KMS-11 (cell line): ENCODE results near the gene SUPT20H.

Source experiments
- H2AFZ ChIP-seq: fragments of 200-600 bp; sonication (generic); 2 replicates; pipeline ENCODE4 v1.6.1; 2016; ENCODE audit warnings: antibody characterized with exemption, mixed run types, low read depth
- H3K27ac ChIP-seq: fragments of 200-600 bp; sonication (generic); 2 replicates; pipeline ENCODE4 v1.6.1; 2016; ENCODE audit warnings: mild to moderate bottlenecking, mixed run types
- H3K27me3 ChIP-seq: fragments of 200-600 bp; sonication (generic); 2 replicates; pipeline ENCODE4 v1.6.1; 2017; ENCODE audit warnings: mild to moderate bottlenecking, low read depth, mixed run types, moderate library complexity; ENCODE audit not compliant: insufficient read depth
- H3K36me3 ChIP-seq: fragments of 200-600 bp; sonication (generic); 2 replicates; pipeline ENCODE4 v1.6.1; 2017; ENCODE audit warnings: mild to moderate bottlenecking, mixed run types; ENCODE audit not compliant: insufficient read depth
- H3K4me1 ChIP-seq: fragments of 200-600 bp; sonication (generic); 2 replicates; pipeline ENCODE4 v1.6.1; 2016; ENCODE audit warnings: mild to moderate bottlenecking, low read depth, mixed run types; ENCODE audit not compliant: poor library complexity, severe bottlenecking
- H3K4me2 ChIP-seq: fragments of 200-600 bp; sonication (generic); 2 replicates; pipeline ENCODE4 v1.7.0; 2016; ENCODE audit warnings: mild to moderate bottlenecking, mixed run types
- H3K4me3 ChIP-seq: fragments of 200-600 bp; sonication (generic); IDR thresholded peaks from 2 replicates; pipeline ENCODE4 v1.6.1; 2017; ENCODE audit warnings: low read depth, low read length, mixed read lengths; ENCODE audit not compliant: insufficient read depth
- H3K79me2 ChIP-seq: fragments of 200-600 bp; sonication (generic); 2 replicates; pipeline ENCODE4 v1.6.1; 2016; ENCODE audit warnings: low read depth, mixed run types; ENCODE audit not compliant: insufficient read depth
- H3K9ac ChIP-seq: fragments of 200-600 bp; sonication (generic); 2 replicates; pipeline ENCODE4 v1.6.1; 2016; ENCODE audit warnings: mild to moderate bottlenecking, mixed run types
- H4K20me1 ChIP-seq: fragments of 200-600 bp; sonication (generic); 2 replicates; pipeline ENCODE4 v1.6.1; 2016; ENCODE audit warnings: mild to moderate bottlenecking, mixed run types; ENCODE audit not compliant: insufficient read depth
- CTCF ChIP-seq: fragments of 200-600 bp; sonication (generic); conservative IDR thresholded peaks from 2 replicates; pipeline ENCODE4 v1.6.1; 2017; ENCODE audit warnings: low read depth, mild to moderate bottlenecking, antibody characterized with exemption, low read length, moderate library complexity, mixed read lengths

The SUPT20H gene

DNA sequence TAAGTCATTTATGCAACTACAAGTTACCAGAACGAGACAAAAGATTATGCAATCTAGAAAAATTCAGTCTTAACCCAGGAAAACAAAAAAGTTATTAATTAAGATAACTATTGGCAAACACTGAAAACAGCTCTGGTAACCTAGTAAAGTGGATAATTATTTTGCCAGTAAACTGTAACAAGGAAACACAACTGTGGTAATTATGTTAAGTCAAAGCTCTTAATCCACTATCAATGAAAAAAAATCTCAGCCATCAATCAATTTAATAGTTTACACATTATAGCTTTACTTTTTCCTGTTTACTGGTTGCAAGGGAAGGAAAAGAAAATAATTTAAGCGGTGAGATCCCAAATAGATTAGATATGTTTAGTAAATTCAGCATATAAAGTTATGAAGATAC, 47.7 kb downstream of the SUPT20H start:
- H3K4me1 ChIP-seq: no peaks in the 10 kb centered on the region
- no peak for TF ChIP-seq CTCF
- H3K27ac ChIP-seq: no peak overlapping the region
- H3K4me3 ChIP-seq: no peak overlapping the region
- no peaks in the 10 kb centered on the region for H4K20me1 ChIP-seq
- no peaks in the 10 kb centered on the region for H3K27me3 ChIP-seq
- H3K36me3 ChIP-seq: no peaks in the 10 kb centered on the region
- no peak overlapping the region for H2AFZ ChIP-seq
- H3K79me2 ChIP-seq: no peaks in the 10 kb centered on the region
- H3K4me2 ChIP-seq: no peak overlapping the region
- H3K9ac ChIP-seq: no peak overlapping the region

- H4K20me1 ChIP-seq: no peaks in the 10 kb centered on the region
- TF ChIP-seq CTCF: no peak
- no peaks in the 10 kb centered on the region for H3K79me2 ChIP-seq
- no peak overlapping the region for H2AFZ ChIP-seq
- H3K4me3 ChIP-seq: no peak overlapping the region
- no peak overlapping the region for H3K9ac ChIP-seq
- no peaks in the 10 kb centered on the region for H3K4me1 ChIP-seq
- no peak overlapping the region for H3K27ac ChIP-seq
- H3K36me3 ChIP-seq: no peaks in the 10 kb centered on the region
- H3K4me2 ChIP-seq: no peak overlapping the region
- no peaks in the 10 kb centered on the region for H3K27me3 ChIP-seq
Measured at GRCh38 chr13:37011002-37011401, 48.5 kb downstream of the SUPT20H start.

DNA sequence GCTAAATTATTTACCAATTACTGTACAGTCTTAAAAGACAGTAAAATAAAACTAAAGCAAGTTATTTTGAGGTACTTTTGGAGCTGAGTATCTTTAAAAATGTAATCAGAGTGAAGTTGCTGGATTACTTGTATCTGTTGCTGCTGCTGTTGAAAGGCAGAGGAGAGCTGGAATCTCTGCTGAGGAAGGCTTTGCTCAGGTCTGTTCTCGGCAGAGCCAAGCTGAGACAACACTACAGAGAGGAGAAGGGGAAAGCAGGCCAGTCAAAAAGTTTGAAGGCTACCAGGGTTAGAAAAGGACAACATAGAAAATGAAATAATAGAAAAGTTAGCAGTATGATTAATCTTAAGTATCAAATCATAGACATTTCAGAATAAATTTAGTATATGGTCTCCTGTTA, 49.1 kb downstream of the SUPT20H start:
- no peaks in the 10 kb centered on the region for H3K4me1 ChIP-seq
- TF ChIP-seq CTCF: no peak
- H3K9ac ChIP-seq: no peak overlapping the region
- no peak overlapping the region for H3K4me3 ChIP-seq
- no peaks in the 10 kb centered on the region for H3K36me3 ChIP-seq
- H3K27ac ChIP-seq: no peak overlapping the region
- no peaks in the 10 kb centered on the region for H4K20me1 ChIP-seq
- no peak overlapping the region for H2AFZ ChIP-seq
- no peaks in the 10 kb centered on the region for H3K27me3 ChIP-seq
- H3K79me2 ChIP-seq: no peaks in the 10 kb centered on the region
- H3K4me2 ChIP-seq: no peak overlapping the region

DNA sequence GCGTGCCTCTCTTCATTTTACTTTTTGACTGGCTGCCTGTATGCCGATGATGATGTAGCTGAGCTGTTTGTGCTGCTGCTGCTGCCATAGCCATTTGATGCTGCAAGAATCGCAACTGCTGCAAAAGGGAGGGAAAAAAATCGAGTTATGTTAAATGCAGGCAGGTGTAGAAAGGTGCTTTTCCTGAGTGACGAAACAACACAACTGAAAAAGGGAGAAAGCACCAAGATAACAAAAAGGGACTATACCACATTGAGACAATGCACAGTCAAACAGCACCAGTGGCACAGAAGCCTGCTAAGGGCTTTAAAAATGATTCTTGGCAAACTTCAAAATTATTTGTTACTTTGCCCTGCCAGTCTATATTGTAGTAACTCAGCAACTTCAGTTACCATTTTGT, 49.8 kb downstream of the SUPT20H start:
- Histone ChIP-seq H3K4me1 (no peaks in the 10 kb centered on the region), H3K27me3 (no peaks in the 10 kb centered on the region), H2AFZ (no peak overlapping the region), H4K20me1 (no peaks in the 10 kb centered on the region), H3K36me3 (no peaks in the 10 kb centered on the region), H3K4me2 (no peak overlapping the region), H3K9ac (no peak overlapping the region), H3K27ac (no peak overlapping the region), H3K4me3 (no peak overlapping the region), H3K79me2 (no peaks in the 10 kb centered on the region)
- no peak for TF ChIP-seq CTCF

DNA sequence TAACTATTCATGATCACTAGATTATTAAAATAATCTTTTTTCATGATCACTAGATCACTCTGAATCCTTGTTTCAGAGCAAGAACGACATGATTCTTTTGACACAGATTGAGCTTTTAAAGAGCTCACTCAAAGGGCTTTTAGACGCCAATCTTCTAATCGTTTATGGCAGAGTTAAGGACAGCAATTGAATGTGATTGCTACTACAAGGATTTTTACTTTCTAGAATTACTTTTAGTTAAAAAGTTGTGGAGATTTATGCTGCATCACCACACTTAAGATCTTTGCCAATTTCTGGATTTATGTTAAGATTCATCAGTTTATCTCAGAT, 57.6 kb downstream of the SUPT20H start:
- Histone ChIP-seq H3K4me3 (no peak overlapping the region), H4K20me1 (no peaks in the 10 kb centered on the region), H3K79me2 (peaks cover 39% of the 10 kb centered on the region), H2AFZ (no peak overlapping the region), H3K4me2 (peak overlapping the region; percentile 59), H3K9ac (no peak overlapping the region; the same call in 1 of the 2 replicates), H3K4me1 (peaks cover 10% of the 10 kb centered on the region), H3K27me3 (no peaks in the 10 kb centered on the region), H3K27ac (peak overlapping the region; percentile 98; the same call in 1 of the 2 replicates), H3K36me3 (no peaks in the 10 kb centered on the region)
- TF ChIP-seq CTCF: no peak
